NCI-H510A treated with DMSO at 0.1 percent for 48 hours (cell line): ENCODE data around the gene ZNF827.
A peak's percentile ranks its signal among the peaks of the same experiment; 100 is the strongest.
"Not testable (repeated sequence)": the region's sequence is repeated elsewhere in the genome, so short reads cannot be mapped to it uniquely, and the experiment has no call there.

Source experiments
- DNase-seq: peaks from one replicate; lab custom pipeline; 2025; lab: John Stamatoyannopoulos, UW

ZNF827 gene

DNA sequence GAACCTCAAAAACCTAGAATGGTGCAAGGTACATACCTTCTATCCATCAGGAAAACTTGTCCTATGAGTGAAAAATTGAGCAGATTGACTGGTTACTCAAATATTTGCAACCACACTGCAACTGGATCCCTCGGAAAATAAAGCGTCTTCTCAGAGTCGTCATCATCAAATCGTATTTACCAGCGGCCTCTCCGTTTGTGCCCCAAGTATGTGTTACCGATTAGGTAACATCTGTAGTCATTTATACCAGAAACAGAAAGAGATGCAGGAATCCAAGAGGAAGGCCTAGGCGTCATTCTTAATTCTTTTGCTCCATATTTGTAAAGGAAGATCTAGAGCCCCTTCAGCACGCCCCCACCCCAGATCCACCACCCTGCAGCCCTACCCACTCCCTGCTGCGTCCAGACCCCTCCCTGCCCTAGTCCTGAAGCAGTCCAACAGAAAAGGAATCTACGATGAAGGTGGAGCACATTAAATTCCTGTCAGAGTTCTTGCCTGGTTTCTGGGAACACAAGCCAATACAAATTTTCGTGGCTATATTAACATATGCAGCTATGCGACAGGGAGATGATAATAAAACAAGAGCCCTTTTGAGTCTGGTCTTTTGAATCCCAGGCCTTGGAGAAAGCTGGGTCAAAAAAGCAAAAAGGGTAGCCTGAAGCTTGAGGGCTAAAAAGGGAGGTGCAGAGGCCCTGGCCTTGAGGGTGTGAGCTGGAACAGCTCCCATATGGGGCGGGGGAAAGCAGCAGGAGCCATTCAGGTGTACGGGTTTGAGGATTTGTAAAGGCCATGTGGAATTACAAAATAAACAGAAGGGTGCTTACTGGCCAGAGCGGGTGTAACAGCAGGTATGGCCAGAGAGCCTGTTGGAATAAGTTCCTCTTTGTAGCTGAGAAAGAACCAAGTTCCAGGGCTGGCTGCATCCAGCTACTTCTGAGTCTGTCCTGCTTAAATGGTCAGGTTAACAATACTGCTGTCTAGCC lies 77.0 kb downstream of the ZNF827 start:
- no peak for DNase-seq

DNA sequence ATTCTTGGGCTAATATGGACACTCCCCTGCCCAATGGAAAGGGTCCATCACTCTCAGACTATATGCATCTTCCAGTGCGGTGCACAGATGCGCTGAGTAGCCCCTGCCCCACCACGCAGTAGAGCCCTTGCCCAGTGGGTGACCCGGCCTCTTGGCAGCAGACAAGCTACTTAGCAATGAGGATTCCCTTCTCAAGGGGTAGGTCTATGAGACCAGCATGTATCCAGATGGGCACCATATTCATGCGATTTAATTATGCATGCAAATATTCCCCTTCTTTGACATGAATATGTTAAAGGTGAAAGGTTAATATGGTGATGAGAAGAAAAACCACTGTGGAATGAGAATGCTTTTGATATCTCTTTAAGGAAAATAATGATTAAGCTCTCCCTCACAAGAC lies 77.7 kb downstream of the ZNF827 start:
- no peak for DNase-seq

DNA sequence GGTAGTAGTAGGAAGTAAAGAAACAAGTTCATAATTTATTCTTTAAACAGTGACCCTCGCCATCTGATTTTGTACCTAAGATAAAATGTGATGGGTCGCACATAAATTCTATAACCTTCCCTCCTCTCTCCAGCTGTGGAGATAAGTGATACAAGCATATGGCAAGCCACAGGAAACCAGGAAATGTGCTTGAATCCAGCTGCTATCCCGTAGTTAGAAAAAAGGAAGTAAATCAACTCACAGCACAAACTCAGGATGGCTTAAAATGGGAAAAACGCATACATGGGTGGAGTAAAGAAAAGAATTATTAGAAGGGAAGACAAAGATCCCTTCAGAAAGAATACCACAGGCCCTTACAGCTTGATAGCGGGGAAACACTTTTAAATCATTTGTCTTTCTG lies 78.2 kb downstream of the ZNF827 start:
- no peak for DNase-seq

DNA sequence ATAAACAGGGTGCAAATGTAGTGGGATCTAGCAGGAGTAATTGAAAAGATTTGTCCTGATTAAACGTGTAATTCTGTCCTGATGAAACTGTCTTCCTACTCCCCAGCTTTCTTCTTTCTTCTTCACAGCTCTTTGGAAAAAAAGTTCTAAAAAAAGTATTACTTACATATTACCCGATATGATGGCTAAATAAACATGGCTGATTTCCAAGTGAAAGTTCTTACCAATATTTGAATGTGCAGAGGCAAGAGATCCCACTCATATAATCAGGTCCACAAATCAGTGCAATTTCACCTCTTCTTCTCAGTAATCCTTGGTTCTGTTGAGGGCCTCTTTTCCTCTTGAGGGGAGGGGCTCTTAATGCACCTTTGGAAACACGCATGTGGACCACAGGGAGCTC lies 78.7 kb downstream of the ZNF827 start:
- no peak for DNase-seq

DNA sequence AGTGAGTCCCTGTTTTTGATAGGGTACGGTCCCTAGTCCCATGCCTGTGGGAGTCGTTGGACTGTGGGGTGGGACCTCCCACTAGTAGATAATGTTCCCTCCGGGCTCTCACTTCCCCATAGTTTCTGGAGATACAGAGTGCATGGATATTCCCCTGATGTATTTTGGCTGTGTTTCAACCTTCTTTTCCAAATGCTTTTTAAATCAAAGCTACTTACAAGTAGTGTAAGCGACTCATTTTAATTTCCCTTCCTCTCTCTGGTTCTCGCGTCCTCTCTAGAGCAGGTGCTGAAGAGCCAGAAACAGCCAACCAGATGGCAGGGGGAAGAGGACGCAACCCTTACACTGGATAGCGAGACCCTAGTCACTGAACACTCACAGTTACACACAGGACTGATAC lies 79.2 kb downstream of the ZNF827 start:
- no peak for DNase-seq

DNA sequence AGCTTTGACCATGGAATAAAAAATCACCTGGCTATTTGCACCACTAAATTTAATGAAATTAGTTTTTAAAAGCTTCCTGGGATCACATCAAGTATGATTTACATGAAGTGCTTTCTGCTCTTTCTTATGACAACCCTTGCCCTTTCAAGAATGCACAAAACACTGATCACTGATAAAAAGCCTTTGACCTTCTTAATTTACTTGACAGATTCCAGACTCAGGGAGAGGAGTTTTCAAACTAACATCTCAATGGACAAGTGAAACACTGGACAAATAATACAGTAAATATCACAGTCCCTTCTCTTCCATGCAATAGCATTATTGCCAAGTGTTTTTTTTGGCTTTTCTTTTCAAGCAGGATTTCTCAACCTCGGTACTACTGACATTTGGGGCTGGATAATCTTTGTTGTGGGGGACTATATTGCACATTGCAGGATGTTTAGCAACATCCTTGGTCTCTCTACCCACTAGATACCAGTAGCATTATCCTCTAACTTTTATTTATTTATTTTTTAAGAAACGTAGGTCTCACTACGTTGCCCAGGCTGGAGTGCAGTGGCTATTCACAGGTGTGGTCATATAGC lies 86.3 kb downstream of the ZNF827 start:
- no peak for DNase-seq

DNA sequence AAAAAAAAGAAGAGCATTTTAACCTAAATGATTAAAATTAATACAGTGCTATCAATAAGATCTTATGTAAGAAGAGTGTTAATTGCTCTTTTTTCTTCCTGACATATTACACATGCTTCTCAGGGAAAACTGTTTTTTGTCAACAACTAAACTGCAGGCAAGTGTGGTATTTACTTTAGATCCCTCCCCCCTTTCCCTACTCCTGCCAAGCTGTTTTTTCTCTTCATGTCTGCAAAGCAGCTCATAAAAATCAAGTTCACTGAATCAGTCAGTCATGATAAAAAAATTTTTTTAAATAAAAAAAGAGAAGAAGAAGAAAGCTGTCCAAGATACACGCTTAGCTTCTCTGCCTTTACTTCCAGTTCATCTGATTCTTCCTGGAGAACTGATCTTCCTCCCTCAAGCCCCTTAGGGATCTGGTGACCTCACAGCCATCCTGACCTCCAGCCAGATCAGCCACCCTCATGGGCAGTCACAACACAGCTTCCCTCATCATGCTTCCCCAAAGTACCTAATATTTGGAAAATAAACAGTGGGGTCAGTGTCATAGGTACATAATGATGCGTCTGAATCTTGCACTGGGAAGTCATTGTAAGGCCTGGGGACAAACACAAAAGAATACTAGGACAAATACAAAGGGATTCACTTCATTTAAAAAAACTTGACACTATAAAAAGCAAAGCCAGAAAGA lies 87.0 kb downstream of the ZNF827 start:
- no peak for DNase-seq

DNA sequence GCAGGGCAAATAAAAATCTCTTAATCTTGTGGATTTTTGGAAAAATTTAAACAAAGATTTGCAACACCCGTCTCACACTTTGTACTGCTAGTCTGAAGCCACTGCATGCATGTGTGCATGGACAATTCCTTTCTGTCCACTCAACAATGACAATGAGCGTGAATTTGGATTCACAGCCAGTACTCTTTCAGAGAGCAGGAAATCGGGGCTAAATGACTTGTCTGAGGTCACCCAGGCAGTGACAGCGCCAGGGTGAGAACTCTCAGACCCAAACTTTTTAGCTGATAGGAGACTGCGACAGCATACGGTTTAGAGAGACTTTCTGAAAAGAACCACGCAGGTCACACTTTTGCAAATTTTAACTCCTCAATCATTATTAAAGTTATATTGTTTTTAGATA lies 90.9 kb downstream of the ZNF827 start:
- DNase-seq, result no peak

DNA sequence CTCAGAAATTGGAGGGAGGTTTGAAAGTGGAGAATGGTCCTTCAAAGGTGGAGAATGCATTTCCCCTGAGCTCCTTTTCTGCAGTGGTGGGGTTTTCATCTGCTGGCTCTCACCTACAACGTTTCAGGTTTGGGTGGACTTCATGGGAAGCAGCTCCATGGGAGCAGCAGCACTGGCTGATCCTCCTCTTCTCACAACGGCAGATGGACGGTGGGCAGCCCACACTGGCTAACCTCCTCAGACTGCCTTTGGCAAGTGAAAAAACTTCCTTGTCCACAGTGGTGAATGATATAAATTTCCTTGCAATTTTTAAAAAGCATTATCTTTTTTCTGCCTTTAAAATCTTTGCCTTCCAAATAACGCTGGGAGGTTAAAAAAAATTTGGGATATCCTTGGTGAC lies 93.5 kb downstream of the ZNF827 start:
- no peak for DNase-seq

DNA sequence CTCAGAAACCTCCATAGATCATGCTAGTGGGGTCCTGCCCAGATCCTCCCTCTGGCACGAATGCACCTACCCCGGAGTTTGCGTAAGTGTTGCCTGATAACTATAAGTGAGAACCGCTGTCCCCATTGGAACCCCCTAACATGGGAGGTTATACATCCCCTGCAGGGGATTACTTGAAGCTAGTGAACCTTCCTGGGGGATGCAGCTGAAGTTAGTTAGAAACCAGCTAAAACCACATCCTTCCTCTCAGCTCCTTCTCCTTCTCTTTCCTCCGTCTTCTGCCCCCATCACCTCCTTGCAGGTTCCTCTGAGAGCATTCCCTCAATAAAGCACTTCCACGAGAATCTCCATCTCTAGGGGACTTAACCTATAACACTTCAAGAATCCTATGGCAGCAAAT lies 95.0 kb downstream of the ZNF827 start:
- no peak for DNase-seq

DNA sequence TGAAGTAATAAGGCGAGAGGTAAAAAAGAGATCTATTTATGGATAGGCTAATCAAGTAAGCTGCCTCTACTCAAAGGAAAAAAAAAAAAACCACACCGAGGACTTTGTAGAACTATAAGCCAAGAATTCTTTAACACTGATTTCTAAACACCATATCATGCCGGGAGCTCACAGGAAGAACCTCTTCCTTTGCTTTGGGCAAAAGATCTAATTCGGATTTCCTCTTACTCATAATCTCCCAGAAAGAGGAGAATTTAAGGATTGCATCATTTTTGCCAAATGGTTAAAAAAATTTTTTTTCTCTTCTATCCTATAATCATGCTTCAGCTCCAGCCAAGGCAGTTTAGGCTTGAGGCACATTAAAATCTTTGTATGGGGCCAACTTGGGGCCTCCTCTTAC lies 95.5 kb downstream of the ZNF827 start:
- no peak for DNase-seq

DNA sequence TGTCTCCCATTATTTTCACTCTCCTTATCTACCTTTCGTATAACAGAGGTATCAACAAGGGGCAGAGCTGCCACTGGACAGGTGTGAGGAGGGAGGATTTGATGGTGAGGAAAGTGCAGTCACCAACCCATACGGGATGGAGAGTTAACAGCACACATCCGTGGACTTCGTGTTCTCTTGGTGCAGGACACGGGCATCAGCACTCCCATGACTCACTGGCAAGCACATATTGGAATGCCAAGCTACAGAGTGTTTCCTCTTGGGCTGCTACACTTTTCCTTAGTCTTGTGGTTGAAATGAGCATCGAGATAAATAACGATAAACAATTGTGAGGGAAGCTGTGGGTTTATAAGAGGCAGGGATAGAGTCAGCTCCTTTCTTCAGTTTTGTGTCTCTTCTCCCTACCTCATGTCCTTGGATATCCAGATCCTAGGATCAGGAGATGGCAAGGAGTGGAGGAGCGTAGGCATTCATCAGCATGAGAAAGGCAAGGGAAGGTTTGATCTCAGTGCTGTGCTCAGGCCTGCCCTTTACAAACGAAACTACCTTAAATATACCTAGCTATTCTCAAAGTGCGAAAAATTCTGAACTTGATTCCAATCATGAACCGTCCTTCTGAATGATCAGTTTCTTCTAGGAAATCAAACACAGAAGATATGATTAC lies 96.3 kb downstream of the ZNF827 start:
- DNase-seq, result no peak

DNA sequence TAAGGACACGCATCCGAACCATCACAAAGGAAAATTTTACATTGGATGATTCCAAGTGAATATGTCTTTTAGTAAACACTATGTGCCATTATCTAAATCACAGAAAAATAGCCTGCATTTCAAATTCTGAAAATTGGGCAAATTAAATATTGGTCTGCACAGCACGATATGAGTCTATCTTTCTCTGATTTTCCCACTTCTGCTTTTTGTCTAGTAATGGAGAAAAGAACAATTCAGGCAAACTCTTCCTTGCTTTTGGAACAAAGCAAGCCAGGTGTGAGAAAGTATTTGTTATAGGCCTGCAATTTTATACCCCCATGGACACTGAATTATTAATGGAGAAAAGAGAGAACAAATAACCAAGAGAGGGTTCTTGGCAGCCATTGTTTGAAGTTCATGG lies 97.8 kb downstream of the ZNF827 start:
- no peak for DNase-seq

DNA sequence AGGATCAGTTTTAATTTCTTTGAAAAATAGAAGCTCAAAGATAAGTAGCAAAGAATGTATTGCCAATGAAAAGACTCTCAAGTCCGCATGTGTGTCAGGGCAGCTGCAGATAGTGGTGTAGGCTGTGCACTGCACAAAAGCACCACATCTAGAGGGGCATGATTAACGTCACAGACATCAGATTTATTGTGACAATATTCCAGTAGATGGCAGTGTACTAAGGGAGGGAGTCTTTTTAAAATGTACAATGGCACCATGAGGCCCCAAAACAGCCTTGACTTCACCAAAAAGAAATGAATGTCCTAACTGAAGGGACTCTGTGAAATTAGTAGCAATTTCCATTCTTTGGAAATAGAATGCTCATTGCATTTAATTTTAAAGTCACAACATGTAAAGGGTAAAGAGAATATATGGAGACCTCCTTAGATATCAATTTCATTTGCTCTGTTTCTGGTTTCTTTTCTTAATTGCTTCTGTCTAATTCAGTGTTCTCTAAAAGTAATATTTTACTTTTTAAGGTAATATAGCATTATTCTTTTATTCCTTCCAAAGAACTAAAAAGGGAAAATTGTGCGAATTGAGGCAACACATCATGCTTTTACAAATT lies 98.4 kb downstream of the ZNF827 start:
- DNase-seq, result peak; percentile 38

DNA sequence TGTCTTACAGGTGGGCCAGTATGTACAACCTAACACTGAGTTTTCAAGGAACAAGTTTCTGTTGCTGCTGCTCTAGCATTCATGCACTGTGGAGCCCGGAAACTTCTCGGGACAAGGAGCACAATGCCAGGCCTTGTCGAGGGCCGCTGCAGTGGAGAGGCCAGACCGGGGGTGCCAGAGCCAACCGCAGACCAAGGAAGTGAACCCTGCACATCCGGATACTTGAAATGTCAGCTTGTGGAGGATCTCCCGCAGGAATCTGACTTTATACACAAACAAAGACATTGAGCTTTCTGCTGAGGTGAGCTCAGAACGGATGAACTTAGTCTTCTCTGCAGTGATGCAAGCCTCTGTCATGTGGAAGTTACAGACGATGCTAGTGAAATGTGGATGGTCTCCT lies 99.5 kb downstream of the ZNF827 start:
- DNase-seq, result no peak

DNA sequence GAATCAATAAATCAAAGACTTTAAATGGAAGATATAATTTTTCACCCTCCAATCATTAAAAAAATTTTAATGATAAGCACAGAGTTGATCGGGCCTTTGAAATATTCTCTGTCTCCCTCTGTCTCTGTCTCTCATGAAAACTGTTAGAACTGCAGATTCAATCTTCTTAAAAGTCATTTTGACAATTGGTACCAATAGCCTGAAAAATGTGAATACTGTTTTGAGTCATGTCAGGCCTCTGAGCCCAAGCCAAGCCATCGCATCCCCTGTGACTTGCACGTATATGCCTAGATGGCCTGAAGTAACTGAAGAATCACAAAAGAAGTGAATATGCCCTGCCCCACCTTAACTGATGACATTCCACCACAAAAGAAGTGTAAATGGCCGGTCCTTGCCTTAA lies 106.2 kb downstream of the ZNF827 start:
- not testable (repeated sequence) for DNase-seq

DNA sequence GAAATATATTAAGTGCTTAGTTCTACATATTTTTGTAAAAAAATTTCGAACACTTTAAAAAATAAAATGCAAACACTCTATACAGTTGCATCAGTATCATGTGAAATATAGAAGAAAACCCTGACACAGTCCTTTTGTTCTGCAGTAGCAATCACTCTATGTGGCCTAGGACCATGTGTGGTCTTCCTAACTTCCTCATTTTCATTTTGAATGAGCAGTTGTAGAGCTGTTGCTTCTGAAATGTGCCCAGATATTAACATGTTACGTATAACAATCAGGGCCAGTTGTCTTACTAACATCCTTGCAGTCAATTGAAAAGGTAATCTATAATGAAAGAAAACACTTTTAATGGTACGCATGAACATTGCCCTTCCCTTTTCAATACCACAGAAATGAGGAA lies 107.9 kb downstream of the ZNF827 start:
- no peak for DNase-seq

DNA sequence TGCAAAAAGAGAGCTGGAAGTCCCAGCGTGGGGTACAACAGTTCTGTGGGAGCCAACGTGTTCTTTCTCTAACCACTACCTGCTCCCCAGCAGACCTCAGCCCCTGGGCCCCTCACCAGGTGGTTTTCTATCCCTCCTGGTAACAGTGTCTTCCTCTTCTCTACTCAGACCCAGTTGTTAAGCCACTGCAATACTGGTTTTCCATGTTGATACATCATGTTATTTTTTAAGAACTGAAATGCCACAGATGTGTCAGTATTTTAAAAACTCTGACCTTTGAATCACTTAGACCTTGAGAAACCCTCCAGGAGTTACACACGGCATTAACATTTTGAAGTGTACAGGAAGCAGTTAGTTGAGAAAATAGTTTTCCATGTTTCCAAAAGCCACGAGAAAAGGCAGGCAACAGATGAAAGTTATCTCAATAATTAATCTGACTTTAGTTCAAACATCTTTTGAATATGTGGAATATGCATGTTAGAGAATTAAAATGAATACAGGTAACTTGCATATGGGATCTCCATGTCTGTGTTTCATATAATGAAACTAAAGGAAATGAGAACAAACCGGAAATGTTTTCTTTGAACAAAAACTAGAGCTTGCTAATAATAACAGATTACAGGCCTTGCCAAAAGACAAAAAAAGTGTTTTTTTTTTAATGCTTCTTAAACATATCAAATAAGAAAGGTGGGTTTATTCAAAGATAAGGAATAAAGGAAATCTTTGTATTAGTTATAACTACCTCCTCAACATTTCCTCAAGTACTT lies 108.8 kb downstream of the ZNF827 start:
- no peak for DNase-seq

DNA sequence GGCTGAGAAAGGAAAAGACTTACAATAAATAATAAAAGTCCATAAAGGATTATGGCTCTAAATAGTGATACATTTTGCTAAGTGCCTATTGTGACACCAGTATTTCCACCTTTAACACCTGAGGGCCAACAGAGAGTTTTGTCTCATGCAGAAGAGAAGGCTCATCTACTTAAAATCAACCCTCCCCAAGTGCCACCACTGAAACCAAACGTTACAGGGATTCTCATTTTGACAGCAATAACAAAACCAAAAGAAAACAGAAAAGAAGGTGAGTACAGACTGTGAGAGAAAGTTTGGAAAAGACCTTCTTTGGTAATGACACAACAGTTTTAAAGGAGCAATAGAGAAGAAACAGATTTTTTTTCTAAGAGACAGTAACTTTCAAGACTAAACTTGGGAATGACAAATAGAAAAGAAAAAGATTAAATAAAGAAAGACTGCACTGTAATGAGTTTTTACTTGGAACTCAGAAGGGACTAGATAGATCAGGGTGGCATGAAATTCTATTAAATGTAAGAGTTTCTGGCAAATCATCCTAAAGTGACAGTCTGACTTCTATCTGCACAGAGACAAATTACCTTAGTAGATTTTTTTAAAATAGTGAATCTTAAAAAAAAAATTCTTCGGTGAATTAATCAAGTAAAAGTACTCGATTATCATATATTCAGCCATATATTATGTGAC lies 109.7 kb downstream of the ZNF827 start:
- DNase-seq, result no peak

DNA sequence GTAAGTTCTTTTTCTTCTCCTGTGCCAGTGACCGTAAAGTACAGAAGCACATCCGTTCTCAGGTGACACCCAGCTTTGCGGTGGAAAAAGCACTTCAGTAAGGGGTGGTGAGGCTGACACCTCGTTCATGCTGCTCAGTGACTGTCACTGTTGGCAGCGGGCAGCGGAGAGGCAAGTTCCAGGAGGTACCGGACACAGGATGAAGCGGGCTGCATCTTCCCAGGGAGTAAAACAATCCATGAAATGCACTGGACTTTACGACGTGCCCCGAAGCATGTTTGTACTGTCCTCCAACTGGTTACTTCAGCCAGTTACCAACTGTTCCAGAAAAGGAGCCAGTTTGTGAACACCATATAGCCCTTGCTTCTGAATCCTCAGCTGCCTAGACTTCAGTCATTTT lies 110.7 kb downstream of the ZNF827 start:
- DNase-seq, result peak; percentile 2

DNA sequence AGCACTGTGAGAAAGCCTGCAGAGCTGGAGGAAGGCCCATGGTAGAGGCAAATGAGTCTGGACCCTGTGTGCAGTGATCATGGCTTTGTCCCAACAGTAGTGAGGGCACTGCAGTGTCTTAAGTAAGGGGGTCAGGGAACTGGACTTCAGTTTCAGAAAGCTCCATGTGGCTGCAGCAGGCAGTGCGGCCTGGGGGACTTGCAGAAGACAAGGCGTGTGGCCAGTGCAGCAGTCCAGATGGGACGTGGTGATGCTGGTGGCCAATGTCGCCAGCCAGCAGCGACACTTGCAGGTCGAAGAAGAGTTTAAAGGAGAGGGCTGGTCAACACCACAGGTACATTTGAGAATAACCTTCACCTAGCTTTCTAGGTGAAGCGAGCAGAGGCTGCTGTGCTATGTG lies 113.4 kb downstream of the ZNF827 start:
- no peak for DNase-seq
